NCI-H2171 treated with DMSO at 0.1 percent for 48 hours (cell line): ENCODE results near the gene DNAJC16.
"Not testable (repeated sequence)": the region's sequence is repeated elsewhere in the genome, so short reads cannot be mapped to it uniquely, and the experiment has no call there.

Experiments used
- DNase-seq: peaks from one replicate; lab custom pipeline; 2025; lab: John Stamatoyannopoulos, UW

The DNAJC16 gene

GRCh38 chr1:15583016-15583706 lies 56.5 kb downstream of the DNAJC16 start:
- no peak for DNase-seq

- DNase-seq = peak; percentile 18
These were observed 58.1 kb downstream of the DNAJC16 start, which contains the start of gene AGMAT for GRCh38 chr1:15584489-15585363. AGMAT (minus strand) TSS chr1:15585051; CDS start chr1:15584967, 84 bp downstream.

- peak; percentile 70 for DNase-seq
These were observed 65.6 kb downstream of the DNAJC16 start for GRCh38 chr1:15592285-15592684.

GRCh38 chr1:15595809-15596617 lies 69.4 kb downstream of the DNAJC16 start:
- no peak for DNase-seq

GRCh38 chr1:15598436-15598835 lies 71.8 kb downstream of the DNAJC16 start:
- peak; percentile 24 for DNase-seq

- DNase-seq = peak; percentile 92
These were observed 76.7 kb downstream of the DNAJC16 start for GRCh38 chr1:15603050-15603965.

- DNase-seq = not testable (repeated sequence)
These were observed 77.3 kb downstream of the DNAJC16 start for GRCh38 chr1:15603966-15604282.

- DNase-seq = not testable (repeated sequence)
These were observed 77.8 kb downstream of the DNAJC16 start for GRCh38 chr1:15604400-15604799.

- no peak for DNase-seq
These were observed 79.0 kb downstream of the DNAJC16 start for GRCh38 chr1:15605398-15606383.

- DNase-seq = no peak
These were observed 83.0 kb downstream of the DNAJC16 start for GRCh38 chr1:15609631-15610030.

GRCh38 chr1:15610167-15610566 lies 83.5 kb downstream of the DNAJC16 start:
- DNase-seq = no peak

GRCh38 chr1:15616373-15617172 lies 89.9 kb downstream of the DNAJC16 start:
- no peak for DNase-seq

GRCh38 chr1:15617173-15618076 lies 90.8 kb downstream of the DNAJC16 start, which contains the start of gene DDI2:
DDI2 (plus strand) TSS chr1:15617458; CDS start chr1:15617671, 213 bp downstream.
- peak; percentile 95 for DNase-seq

GRCh38 chr1:15618077-15618654 lies 91.5 kb downstream of the DNAJC16 start:
- no peak for DNase-seq

GRCh38 chr1:15618655-15619525 lies 92.2 kb downstream of the DNAJC16 start:
- no peak for DNase-seq

GRCh38 chr1:15620155-15620545 lies 93.5 kb downstream of the DNAJC16 start:
- no peak for DNase-seq
